SK-N-SH (cell line): ENCODE measurements around the gene THEM4. TPM values are rescaled to one million over a fixed set of nuclear protein-coding genes. Genes with fewer than 3 reads are reported as not detected.

Experiments
- CTCF ChIA-PET: fragments of 300-600, 350-600 bp; formaldehyde crosslinking; extraction: SDS; loops from one replicate; lab custom pipeline; 2021; lab: Yijun Ruan, JAX
- POLR2A ChIA-PET: fragments of 350-600 bp; sonication (Branson Sonifier 250); formaldehyde crosslinking; extraction: SDS; loops from one replicate; lab custom pipeline; 2020; ENCODE audit warnings: antibody characterized with exemption, inconsistent platforms; lab: Yijun Ruan, JAX
- DNase-seq: peaks from one replicate; pipeline ENCODE4 v3.0.0; 2012
- H2AFZ ChIP-seq: fragments of 200-600 bp; sonication (generic); 2 replicates; pipeline ENCODE4 v1.8.1; 2016; ENCODE audit warnings: antibody characterized with exemption, mild to moderate bottlenecking, low read depth
- H3F3A ChIP-seq: fragments of 200-600 bp; sonication (generic); replicated peaks from 2 replicates; pipeline ENCODE3; 2016; ENCODE audit warnings: antibody characterized with exemption, mild to moderate bottlenecking; ENCODE audit not compliant: insufficient read depth
- H3K27ac ChIP-seq, 2 experiments: fragments of 200-500 bp in 1 of 2; fragments of 200-600 bp in 1 of 2; sonication (Bioruptor generic) in 1 of 2; sonication (generic), shearing (Covaris generic) in 1 of 2; 2 replicates each; pipeline versions ENCODE4 v1.5.1 to v1.6.1; 2014 to 2016; ENCODE audit warnings: low read depth in 2 of 2, inconsistent platforms in 1 of 2, low read length in 1 of 2, mild to moderate bottlenecking in 1 of 2, mixed read lengths in 1 of 2
- H3K27me3 ChIP-seq: fragments of 200-600 bp; sonication (generic), shearing (Covaris generic); 2 replicates; pipeline ENCODE4 v1.6.1; 2016; ENCODE audit warnings: mixed run types; ENCODE audit not compliant: insufficient read depth
- H3K36me3 ChIP-seq, 2 experiments: fragments of 200-500 bp in 1 of 2; fragments of 200-600 bp in 1 of 2; sonication (Bioruptor generic) in 1 of 2; sonication (generic) in 1 of 2; replicated peaks in 1 of 2; 2 replicates each; pipeline versions ENCODE3 to v1.5.1; 2014 to 2016; ENCODE audit warnings: low read length in 1 of 2, mild to moderate bottlenecking in 1 of 2; ENCODE audit not compliant: insufficient read depth in 2 of 2, control insufficient read depth in 1 of 2
- H3K4me1 ChIP-seq, 2 experiments: fragments of 200-500 bp in 1 of 2; fragments of 200-600 bp in 1 of 2; sonication (Bioruptor generic) in 1 of 2; sonication (generic), shearing (Covaris generic) in 1 of 2; 2 replicates each; pipeline versions ENCODE4 v1.5.1 to v1.6.1; 2014 to 2016; ENCODE audit warnings: low read depth in 1 of 2, low read length in 1 of 2, mixed run types in 1 of 2; ENCODE audit not compliant: insufficient read depth in 2 of 2, control insufficient read depth in 1 of 2
- H3K4me2 ChIP-seq: fragments of 200-600 bp; sonication (generic), shearing (Covaris generic); 2 replicates; pipeline ENCODE4 v1.6.1; 2017; ENCODE audit warnings: mixed run types
- H3K4me3 ChIP-seq, 2 experiments: fragments of 200-500 bp in 1 of 2; fragments of 200-600 bp in 1 of 2; sonication (Bioruptor generic) in 1 of 2; sonication (generic), shearing (Covaris generic) in 1 of 2; 2 replicates each; pipeline versions ENCODE4 v1.5.1 to v1.8.1; 2014 to 2016; ENCODE audit warnings: low read depth in 2 of 2, inconsistent platforms in 1 of 2, low read length in 1 of 2, mild to moderate bottlenecking in 1 of 2, mixed read lengths in 1 of 2, moderate library complexity in 1 of 2
- H3K79me2 ChIP-seq: fragments of 200-600 bp; sonication (generic); 2 replicates; pipeline ENCODE4 v1.8.1; 2017; ENCODE audit warnings: mild to moderate bottlenecking; ENCODE audit not compliant: insufficient read depth
- H3K9ac ChIP-seq: fragments of 200-600 bp; sonication (generic); 2 replicates; pipeline ENCODE4 v1.6.1; 2017; ENCODE audit warnings: mixed run types
- H3K9me2 ChIP-seq: fragments of 200-600 bp; sonication (generic); 2 replicates; pipeline ENCODE4 v1.6.1; 2017; ENCODE audit warnings: mixed run types
- H3K9me3 ChIP-seq: fragments of 200-600 bp; sonication (generic); 2 replicates; pipeline ENCODE4 v1.6.1; 2017; ENCODE audit warnings: mixed run types, mild to moderate bottlenecking, moderate library complexity
- H4K20me1 ChIP-seq: fragments of 200-600 bp; sonication (generic); 2 replicates; pipeline ENCODE4 v1.6.1; 2017; ENCODE audit warnings: mild to moderate bottlenecking, mixed run types; ENCODE audit not compliant: insufficient read depth
- CHD2 ChIP-seq: fragments of 150-350 bp; IDR thresholded peaks from 2 replicates; pipeline ENCODE4 v1.6.1; 2018; ENCODE audit warnings: low read length; ENCODE audit not compliant: partially characterized antibody
- FOSL2 ChIP-seq: IDR thresholded peaks from 2 replicates; pipeline ENCODE4 v1.4.0; 2012; ENCODE audit warnings: low read depth, mild to moderate bottlenecking, moderate library complexity, borderline replicate concordance
- FOXJ3 ChIP-seq: sonication (generic); formaldehyde crosslinking; IDR thresholded peaks from 2 replicates; pipeline ENCODE4 v1.5.1; 2020; ENCODE audit warnings: mild to moderate bottlenecking, missing genetic modification reagents
- FOXM1 ChIP-seq: IDR thresholded peaks from 2 replicates; pipeline ENCODE4 v1.4.0; 2012; ENCODE audit warnings: low read depth, mild to moderate bottlenecking
- GATA2 ChIP-seq: sonication (generic); formaldehyde crosslinking; IDR thresholded peaks from 2 replicates; pipeline ENCODE4 v1.5.0; 2020; ENCODE audit warnings: mild to moderate bottlenecking, missing genetic modification reagents
- JUND ChIP-seq: IDR thresholded peaks from 2 replicates; pipeline ENCODE4 v1.4.0; 2012
- MEF2A ChIP-seq: IDR thresholded peaks from 2 replicates; pipeline ENCODE4 v1.4.0; 2012; ENCODE audit warnings: low read depth, borderline replicate concordance
- RCOR1 ChIP-seq: fragments of 150-350 bp; IDR thresholded peaks from 2 replicates; pipeline ENCODE4 v1.6.1; 2017; ENCODE audit warnings: antibody characterized with exemption, low read length
- REST ChIP-seq: IDR thresholded peaks from 2 replicates; pipeline ENCODE4 v1.6.1; 2012; ENCODE audit warnings: mild to moderate bottlenecking, low read depth, low read length, moderate library complexity
- TAF1 ChIP-seq: IDR thresholded peaks from 2 replicates; pipeline ENCODE4 v1.6.1; 2012; ENCODE audit warnings: low read depth, mild to moderate bottlenecking, low read length, moderate library complexity, borderline replicate concordance
- USF1 ChIP-seq: IDR thresholded peaks from 2 replicates; pipeline ENCODE4 v1.4.0; 2012; ENCODE audit warnings: low read depth, borderline replicate concordance
- YY1 ChIP-seq: IDR thresholded peaks from 2 replicates; pipeline ENCODE4 v1.4.0; 2012; ENCODE audit warnings: low read depth, mild to moderate bottlenecking
- WGBS: methylation state at CpG from one replicate; pipeline ENCODE4 v1.1.6; 2017; ENCODE audit warnings: low lambda C conversion rate; 5-methylcytosine and 5-hydroxymethylcytosine counted together
- polyA plus RNA-seq, 3 experiments: library from polyadenylated mRNA; depleted of rRNA; stranded (reverse); fragments of >200 nt; gene quantifications; 2 replicates each; pipeline ENCODE4 v1.2.3, GENCODE V29; 2012

The THEM4 gene
- polyA plus RNA-seq, 1 of the 3 experiments (the other 2 are of a cell fraction): 10.1 TPM

GRCh38 chr1:151829352-151830046 is 79.8 kb downstream of the THEM4 start:
- H3K27ac ChIP-seq: peak overlapping the region in 1 of 2 experiments; percentile 57; a peak in 1 of 4 replicates
- no peaks in the 10 kb centered on the region for H3F3A ChIP-seq
- no peaks in the 10 kb centered on the region for H4K20me1 ChIP-seq
- H3K9ac ChIP-seq: no peak overlapping the region
- no peaks in the 10 kb centered on the region for H3K9me3 ChIP-seq
- H3K4me3 ChIP-seq: no peak overlapping the region
- H3K27me3 ChIP-seq: no peaks in the 10 kb centered on the region
- no peak overlapping the region for H2AFZ ChIP-seq
- H3K4me2 ChIP-seq: no peak overlapping the region
- ChIA-PET POLR2A (interaction anchor here (0.6 to 1.0 kb wide), 2 partner anchors 9 to 114 kb away, joined by 3 read pairs; no protein-coding TSS in a partner anchor), CTCF (interaction anchor here (1.4 to 1.5 kb wide), 2 partner anchors 11 to 31 kb away, joined by 3 to 4 read pairs; no protein-coding TSS in a partner anchor)
- no peaks in the 10 kb centered on the region for H3K79me2 ChIP-seq
- no peak for DNase-seq
- 72% methylated on average over 4 of the region's 4 CpGs for WGBS
- no peaks in the 10 kb centered on the region for H3K9me2 ChIP-seq
- H3K36me3 ChIP-seq: no peaks in the 10 kb centered on the region
- TF ChIP-seq USF1 (no peak), RCOR1 (no peak), FOXM1 (no peak), TAF1 (no peak), YY1 (no peak), CHD2 (no peak), FOXJ3 (no peak), JUND (no peak), MEF2A (no peak), GATA2 (CRISPR knock-in tag) (no peak)
- H3K4me1 ChIP-seq: peaks cover 0 to 51% of the 10 kb centered on the region in 2 experiments; a peak in 1 of 4 replicates

GRCh38 chr1:151828921-151829320 is 80.4 kb downstream of the THEM4 start:
- H3K27me3 ChIP-seq: no peaks in the 10 kb centered on the region
- no peak overlapping the region for H2AFZ ChIP-seq
- no peak overlapping the region for H3K4me3 ChIP-seq
- peaks cover 0 to 51% of the 10 kb centered on the region in 2 experiments; a peak in 1 of 4 replicates for H3K4me1 ChIP-seq
- H3K4me2 ChIP-seq: no peak overlapping the region
- TF ChIP-seq REST (peak; percentile 93), YY1 (no peak), FOSL2 (no peak)
- no peaks in the 10 kb centered on the region for H3K36me3 ChIP-seq
- DNase-seq: peak; percentile 87
- 31% methylated on average over 11 of the region's 12 CpGs for WGBS
- no peaks in the 10 kb centered on the region for H4K20me1 ChIP-seq
- H3K9ac ChIP-seq: no peak overlapping the region
- POLR2A ChIA-PET: interaction anchor here (1.4 to 1.5 kb wide), 2 partner anchors 39 to 65 kb away, joined by 3 to 4 read pairs; partner anchors contain the start of gene MRPL9
- no peaks in the 10 kb centered on the region for H3K9me3 ChIP-seq
- CTCF ChIA-PET: interaction anchor here (2.4 kb wide), 1 partner anchor 7 kb away, joined by 11 read pairs; no protein-coding TSS in a partner anchor
- H3F3A ChIP-seq: no peaks in the 10 kb centered on the region
- H3K79me2 ChIP-seq: no peaks in the 10 kb centered on the region
- no peaks in the 10 kb centered on the region for H3K9me2 ChIP-seq
- peak overlapping the region in 1 of 2 experiments; percentile 57; a peak in 1 of 4 replicates for H3K27ac ChIP-seq
